Endothelial cell (in vitro differentiated cells): ENCODE results near the gene PSMD12. TPM values are rescaled to one million over a fixed set of nuclear protein-coding genes. Genes with fewer than 3 reads are reported as not detected.
"Not testable (repeated sequence)": the region's sequence is repeated elsewhere in the genome, so short reads cannot be mapped to it uniquely, and the experiment has no call there.

Experiments used
- DNase-seq: peaks from one replicate; pipeline ENCODE4 v3.0.0; 2021; ENCODE audit warnings: low spot score
- H3K27ac Mint-ChIP-seq: one replicate; pipeline ENCODE4 v1.8.0; 2021; ENCODE audit warnings: mixed read lengths, inconsistent platforms; ENCODE audit not compliant: unreplicated experiment
- H3K27me3 Mint-ChIP-seq: one replicate; pipeline ENCODE4 v1.8.0; 2021; ENCODE audit warnings: mild to moderate bottlenecking, moderate library complexity, mixed read lengths, inconsistent platforms; ENCODE audit not compliant: unreplicated experiment
- H3K36me3 Mint-ChIP-seq: one replicate; pipeline ENCODE4 v1.8.0; 2021; ENCODE audit warnings: mild to moderate bottlenecking, low read depth, mixed read lengths, inconsistent platforms; ENCODE audit not compliant: unreplicated experiment
- H3K4me1 Mint-ChIP-seq: one replicate; pipeline ENCODE4 v1.8.0; 2021; ENCODE audit warnings: mild to moderate bottlenecking, mixed read lengths, inconsistent platforms; ENCODE audit not compliant: unreplicated experiment
- H3K4me3 Mint-ChIP-seq: one replicate; pipeline ENCODE4 v1.8.0; 2021; ENCODE audit warnings: mild to moderate bottlenecking, mixed read lengths, inconsistent platforms; ENCODE audit not compliant: unreplicated experiment
- H3K9me3 Mint-ChIP-seq: one replicate; pipeline ENCODE4 v1.8.0; 2021; ENCODE audit warnings: mixed read lengths, inconsistent platforms; ENCODE audit not compliant: unreplicated experiment
- CTCF ChIP-seq: fragments of 200-600 bp; sonication (generic); IDR thresholded peaks from one replicate; pipeline ENCODE4 v1.5.0; 2021; ENCODE audit warnings: antibody characterized with exemption; ENCODE audit not compliant: unreplicated experiment
- total RNA-seq: library from RNA; stranded (reverse); fragmentation: NEBNext Ultra II Directional; extraction: Animal tissue kit (Norgen Biotek cat#: 25700); gene quantifications from one replicate; pipeline ENCODE4 v1.2.1, GENCODE V29; 2021; ENCODE audit not compliant: unreplicated experiment

Gene PSMD12
- total RNA-seq, 1 donor from 2014 or later, result 46.2 TPM

- no peak for TF ChIP-seq CTCF
- DNase-seq, result no peak
- Mint-ChIP-seq H3K9me3 (no peaks in the 10 kb centered on the region), H3K27ac (no peak overlapping the region), H3K36me3 (peaks cover 6% of the 10 kb centered on the region), H3K4me3 (no peak overlapping the region), H3K27me3 (no peaks in the 10 kb centered on the region), H3K4me1 (no peaks in the 10 kb centered on the region)
These were observed 38.4 kb downstream of the PSMD12 start for GRCh38 chr17:67328026-67328425.

DNA sequence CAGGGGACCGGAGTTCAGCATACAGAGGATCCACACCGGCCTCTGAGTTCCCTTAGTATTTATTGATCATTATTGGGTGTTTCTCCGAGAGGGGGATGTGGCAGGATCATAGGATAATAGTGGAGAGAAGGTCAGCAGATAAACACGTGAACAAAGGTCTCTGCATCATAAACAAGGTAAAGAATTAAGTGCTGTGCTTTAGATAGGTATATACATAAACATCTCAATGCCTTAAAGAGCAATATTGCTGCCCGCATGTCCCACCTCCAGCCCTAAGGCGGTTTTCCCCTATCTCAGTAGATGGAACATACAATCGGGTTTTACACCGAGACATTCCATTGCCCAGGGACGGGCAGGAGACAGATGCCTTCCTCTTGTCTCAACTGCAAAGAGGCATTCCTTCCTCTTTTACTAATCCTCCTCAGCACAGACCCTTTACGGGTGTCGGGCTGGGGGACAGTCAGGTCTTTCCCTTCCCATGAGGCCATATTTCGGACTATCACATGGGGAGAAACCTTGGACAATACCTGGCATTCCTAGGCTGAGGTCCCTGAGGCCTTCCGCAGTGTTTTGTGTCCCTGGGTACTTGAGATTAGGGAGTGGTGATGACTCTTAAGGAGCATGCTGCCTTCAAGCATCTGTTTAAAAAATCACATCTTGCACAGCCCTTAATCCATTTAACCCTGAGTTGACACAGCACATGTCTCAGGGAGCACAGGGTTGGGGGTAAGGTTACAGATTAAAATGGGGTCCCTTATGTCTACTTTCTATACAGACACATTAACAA lies 39.2 kb downstream of the PSMD12 start:
- H3K9me3 Mint-ChIP-seq, H3K4me1 Mint-ChIP-seq, H3K4me3 Mint-ChIP-seq, DNase-seq, H3K27me3 Mint-ChIP-seq, H3K36me3 Mint-ChIP-seq, H3K27ac Mint-ChIP-seq: not testable (repeated sequence)

- Mint-ChIP-seq H3K9me3 (no peaks in the 10 kb centered on the region), H3K4me3 (no peak overlapping the region), H3K27ac (no peak overlapping the region), H3K27me3 (no peaks in the 10 kb centered on the region), H3K36me3 (peaks cover 6% of the 10 kb centered on the region), H3K4me1 (no peaks in the 10 kb centered on the region)
- TF ChIP-seq CTCF, result no peak
- DNase-seq, result no peak
These were observed 39.9 kb downstream of the PSMD12 start for GRCh38 chr17:67326440-67326839.

DNA sequence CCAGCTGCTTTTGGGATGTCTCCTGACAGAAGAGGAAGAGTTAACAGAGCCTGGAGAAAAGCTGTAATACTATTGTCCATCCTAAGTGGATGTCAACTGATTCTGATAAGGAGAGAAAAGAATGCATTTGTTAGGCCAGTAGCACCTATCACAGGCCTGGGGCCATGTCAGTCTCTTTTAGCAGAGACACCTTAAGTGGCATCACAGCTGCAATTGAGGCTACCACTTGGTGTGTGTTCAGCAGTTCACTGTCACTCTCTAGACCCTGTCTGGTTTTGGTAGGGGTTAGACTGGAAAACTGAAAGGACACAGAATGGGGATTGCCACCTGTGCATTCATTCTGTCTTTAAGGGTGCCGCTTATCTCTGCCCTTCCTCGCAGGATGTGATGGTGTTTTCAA lies 42.0 kb downstream of the PSMD12 start:
- Mint-ChIP-seq H3K4me3 (no peak overlapping the region), H3K9me3 (no peaks in the 10 kb centered on the region), H3K36me3 (peaks cover 6% of the 10 kb centered on the region), H3K4me1 (no peaks in the 10 kb centered on the region), H3K27ac (no peak overlapping the region), H3K27me3 (no peaks in the 10 kb centered on the region)
- no peak for DNase-seq
- no peak for TF ChIP-seq CTCF

- Mint-ChIP-seq H3K27me3 (no peaks in the 10 kb centered on the region), H3K4me1 (no peaks in the 10 kb centered on the region), H3K9me3 (no peaks in the 10 kb centered on the region), H3K27ac (no peak overlapping the region), H3K4me3 (no peak overlapping the region), H3K36me3 (peaks cover 1% of the 10 kb centered on the region)
- DNase-seq, result no peak
- no peak for TF ChIP-seq CTCF
These were observed 42.9 kb downstream of the PSMD12 start for GRCh38 chr17:67323445-67323844.
